ENCODE data around the gene TBC1D24. TPM values are rescaled to one million over a fixed set of nuclear protein-coding genes. Genes with fewer than 3 reads are reported as not detected.

The TBC1D24 gene
- total RNA-seq, 1 donor = 19.4 TPM

Small RNAs within 50 kb of the gene (small RNA-seq; reads per million reads assigned to genes)
- gene AC093525.1 (not detected), gene MIR3178 (not detected), gene MIR6768 (not detected)

Other genes with a start within 250 kb of the TBC1D24 start
- 0.64 and 0.86 TPM in 2 replicates for gene DNASE1L2, start 238.7 kb upstream of the TBC1D24 start, total RNA-seq
- 40.2 and 50.9 TPM in 2 replicates for gene ECI1, start 223.5 kb upstream of the TBC1D24 start, total RNA-seq
- 85.7 and 95.0 TPM in 2 replicates for gene RNPS1, start 207.0 kb upstream of the TBC1D24 start, total RNA-seq
- gene ABCA3, start 134.4 kb upstream of the TBC1D24 start, total RNA-seq = 0.43 and 0.97 TPM in 2 replicates
- 17.7 and 26.8 TPM in 2 replicates for gene CCNF, start 45.7 kb upstream of the TBC1D24 start, total RNA-seq
- gene TEDC2, start 15.0 kb upstream of the TBC1D24 start, total RNA-seq = 6.9 and 8.4 TPM in 2 replicates
- 0.43 and 0.64 TPM in 2 replicates for gene NTN3, start 3.8 kb upstream of the TBC1D24 start, total RNA-seq
- gene ATP6V0C, start 38.8 kb downstream of the TBC1D24 start, total RNA-seq = 20.0 and 23.3 TPM in 2 replicates
- 31.1 and 45.7 TPM in 2 replicates for gene AMDHD2, start 45.2 kb downstream of the TBC1D24 start, total RNA-seq
- gene CEMP1, start 56.3 kb downstream of the TBC1D24 start, total RNA-seq = not detected in 2 replicates
- gene PDPK1, start 62.9 kb downstream of the TBC1D24 start, total RNA-seq = 26.7 and 37.1 TPM in 2 replicates
- 25.0 and 26.4 TPM in 2 replicates for gene KCTD5, start 207.4 kb downstream of the TBC1D24 start, total RNA-seq
- 0.86 and 0.97 TPM in 2 replicates for gene PRSS27, start 245.1 kb downstream of the TBC1D24 start, total RNA-seq

Measured in fibroblast of villous mesenchyme (primary cell).